RKO (cell line): ENCODE measurements around the gene CSH1.
"Not testable (repeated sequence)": the region's sequence is repeated elsewhere in the genome, so short reads cannot be mapped to it uniquely, and the experiment has no call there.

Experiments used
- DNase-seq: peaks from one replicate; pipeline ENCODE4 v3.0.0-alpha.2; 2016; ENCODE audit warnings: low spot score

CSH1 gene

GRCh38 chr17:63869491-63870291 is 26.7 kb downstream of the CSH1 start:
- DNase-seq: not testable (repeated sequence)

- DNase-seq: not testable (repeated sequence)
Measured at GRCh38 chr17:63866625-63867024, 29.7 kb downstream of the CSH1 start.

- DNase-seq: no peak
Measured at GRCh38 chr17:63859257-63859656, 37.1 kb downstream of the CSH1 start.

GRCh38 chr17:63856425-63856824 is 39.9 kb downstream of the CSH1 start:
- not testable (repeated sequence) for DNase-seq

GRCh38 chr17:63855185-63855584 is 41.2 kb downstream of the CSH1 start:
- no peak for DNase-seq

- no peak for DNase-seq
Measured at GRCh38 chr17:63854709-63855108, 41.7 kb downstream of the CSH1 start.

GRCh38 chr17:63853260-63853659 is 43.1 kb downstream of the CSH1 start:
- no peak for DNase-seq

GRCh38 chr17:63850401-63850800 is 46.0 kb downstream of the CSH1 start:
- DNase-seq: no peak

- DNase-seq: no peak
Measured at GRCh38 chr17:63848834-63849689, 47.3 kb downstream of the CSH1 start.

- no peak for DNase-seq
Measured at GRCh38 chr17:63847525-63848249, 48.7 kb downstream of the CSH1 start.

GRCh38 chr17:63845509-63845908 is 50.9 kb downstream of the CSH1 start:
- no peak for DNase-seq
